GM18507 (cell line): ENCODE data around the gene OLIG3.

Experiments
- DNase-seq: peaks from one replicate; pipeline ENCODE4 v3.0.0; 2011; ENCODE audit warnings: low read depth; ENCODE audit not compliant: insufficient read length; ENCODE audit errors: extremely low spot score
- FAIRE-seq: peaks from 2 replicates; lab custom pipeline; 2011; peaks lifted over from hg19 to GRCh38; lab: Jason Lieb, UNC

Gene OLIG3

DNA sequence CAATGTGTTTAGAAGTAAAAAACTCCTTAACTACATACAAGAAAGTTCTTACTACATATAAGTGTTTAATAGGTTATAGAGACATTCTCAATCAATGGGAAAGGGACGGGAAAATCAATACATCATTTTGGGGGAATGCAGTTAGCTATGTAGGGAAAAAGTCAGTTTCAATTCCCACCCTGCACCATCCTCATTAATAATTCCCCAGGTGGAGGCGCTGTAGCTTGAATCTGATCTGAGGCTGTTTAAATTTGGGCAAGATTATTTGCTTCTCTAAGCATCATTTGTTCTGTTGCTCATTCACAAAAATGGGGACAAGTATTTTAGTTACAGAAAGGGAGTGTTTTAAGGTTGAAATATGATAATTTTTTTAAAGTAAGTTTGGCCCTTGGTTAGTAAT lies 19.1 kb downstream of the OLIG3 start:
- no peak for DNase-seq
- no peak for FAIRE-seq

GRCh38 chr6:137473598-137473997 lies 20.6 kb downstream of the OLIG3 start:
- no peak for DNase-seq
- FAIRE-seq = no peak

GRCh38 chr6:137472641-137473137 lies 21.5 kb downstream of the OLIG3 start:
- FAIRE-seq (no peak), DNase-seq (no peak)

GRCh38 chr6:137471986-137472385 lies 22.2 kb downstream of the OLIG3 start:
- FAIRE-seq = no peak
- no peak for DNase-seq

DNA sequence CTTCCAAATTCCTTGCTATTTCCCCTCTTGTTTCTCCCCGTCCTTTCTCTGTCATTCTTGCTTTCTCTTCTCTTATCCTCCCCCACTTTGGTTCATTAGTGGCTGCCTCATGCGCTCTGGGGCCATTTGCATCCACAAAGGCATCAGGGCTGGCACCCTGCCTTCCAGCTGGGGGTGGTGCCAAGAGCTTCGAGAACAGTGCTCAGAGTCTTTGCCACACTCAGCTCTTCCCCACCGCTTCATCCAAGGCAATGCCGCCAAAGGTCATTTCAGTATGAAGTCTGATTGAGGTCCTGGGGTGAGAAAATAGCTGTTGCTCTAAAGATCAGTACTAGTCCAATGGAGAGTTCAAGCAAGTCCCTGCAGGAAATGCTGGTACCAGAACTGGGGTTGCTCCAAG lies 22.7 kb downstream of the OLIG3 start:
- DNase-seq (no peak), FAIRE-seq (no peak)

- FAIRE-seq (no peak), DNase-seq (no peak)
Observed at GRCh38 chr6:137467211-137467610, 27.0 kb downstream of the OLIG3 start.

- FAIRE-seq = no peak
- DNase-seq = no peak
Observed at GRCh38 chr6:137465378-137466009, 28.7 kb downstream of the OLIG3 start.

GRCh38 chr6:137452333-137452894 lies 41.8 kb downstream of the OLIG3 start:
- no peak for FAIRE-seq
- no peak for DNase-seq

DNA sequence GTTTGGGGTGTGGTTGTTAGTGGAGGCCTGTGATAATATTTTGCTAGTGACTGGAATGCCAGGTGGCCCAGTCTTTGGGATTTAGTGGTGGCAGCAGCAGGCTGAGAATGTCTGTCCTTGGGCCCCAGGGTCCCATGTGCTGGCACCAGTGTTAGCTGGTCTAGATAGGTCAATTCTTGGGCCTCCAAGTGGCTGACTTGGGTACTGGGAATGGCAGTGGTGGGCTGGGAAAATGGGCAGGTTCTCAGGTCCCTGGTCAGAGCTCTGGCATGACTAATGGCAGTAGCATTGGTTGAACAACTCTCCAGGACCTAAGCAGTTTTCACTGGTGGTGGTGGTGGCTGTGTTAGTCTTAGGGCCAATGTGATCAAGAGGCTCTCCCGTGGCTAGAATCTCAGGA lies 50.3 kb downstream of the OLIG3 start:
- DNase-seq (no peak), FAIRE-seq (no peak)
